Effector memory CD4-positive, alpha-beta T cell (primary cell): ENCODE measurements around the gene SLC38A8.

Experiments used
- DNase-seq, 3 donors: peaks; one replicate each; pipeline ENCODE4 v3.0.0-alpha.2; 2020
- H3K27ac ChIP-seq: 2 replicates; pipeline ENCODE4 v1.7.0; 2013; ENCODE audit warnings: mild to moderate bottlenecking, low read length, moderate library complexity; ENCODE audit not compliant: insufficient read depth, poor library complexity, severe bottlenecking
- H3K27me3 ChIP-seq: replicated peaks from 2 replicates; pipeline ENCODE4 v1.7.0; 2013; ENCODE audit warnings: mild to moderate bottlenecking, low read length; ENCODE audit not compliant: insufficient read depth, control insufficient read depth, poor library complexity, severe bottlenecking
- H3K36me3 ChIP-seq: 2 replicates; pipeline ENCODE4 v1.7.0; 2013; ENCODE audit warnings: mild to moderate bottlenecking, low read length, moderate library complexity; ENCODE audit not compliant: control insufficient read depth, insufficient read depth
- H3K4me1 ChIP-seq: 2 replicates; pipeline ENCODE4 v1.7.0; 2013; ENCODE audit warnings: low read length, mild to moderate bottlenecking; ENCODE audit not compliant: control insufficient read depth, insufficient read depth, poor library complexity, severe bottlenecking
- H3K4me3 ChIP-seq: 2 replicates; pipeline ENCODE4 v1.7.0; 2013; ENCODE audit warnings: low read length, low read depth, mild to moderate bottlenecking; ENCODE audit not compliant: insufficient read depth, poor library complexity, severe bottlenecking
- H3K9me3 ChIP-seq: 2 replicates; pipeline ENCODE4 v1.7.0; 2013; ENCODE audit warnings: mild to moderate bottlenecking, low read length, moderate library complexity; ENCODE audit not compliant: control insufficient read depth

SLC38A8 gene

DNA sequence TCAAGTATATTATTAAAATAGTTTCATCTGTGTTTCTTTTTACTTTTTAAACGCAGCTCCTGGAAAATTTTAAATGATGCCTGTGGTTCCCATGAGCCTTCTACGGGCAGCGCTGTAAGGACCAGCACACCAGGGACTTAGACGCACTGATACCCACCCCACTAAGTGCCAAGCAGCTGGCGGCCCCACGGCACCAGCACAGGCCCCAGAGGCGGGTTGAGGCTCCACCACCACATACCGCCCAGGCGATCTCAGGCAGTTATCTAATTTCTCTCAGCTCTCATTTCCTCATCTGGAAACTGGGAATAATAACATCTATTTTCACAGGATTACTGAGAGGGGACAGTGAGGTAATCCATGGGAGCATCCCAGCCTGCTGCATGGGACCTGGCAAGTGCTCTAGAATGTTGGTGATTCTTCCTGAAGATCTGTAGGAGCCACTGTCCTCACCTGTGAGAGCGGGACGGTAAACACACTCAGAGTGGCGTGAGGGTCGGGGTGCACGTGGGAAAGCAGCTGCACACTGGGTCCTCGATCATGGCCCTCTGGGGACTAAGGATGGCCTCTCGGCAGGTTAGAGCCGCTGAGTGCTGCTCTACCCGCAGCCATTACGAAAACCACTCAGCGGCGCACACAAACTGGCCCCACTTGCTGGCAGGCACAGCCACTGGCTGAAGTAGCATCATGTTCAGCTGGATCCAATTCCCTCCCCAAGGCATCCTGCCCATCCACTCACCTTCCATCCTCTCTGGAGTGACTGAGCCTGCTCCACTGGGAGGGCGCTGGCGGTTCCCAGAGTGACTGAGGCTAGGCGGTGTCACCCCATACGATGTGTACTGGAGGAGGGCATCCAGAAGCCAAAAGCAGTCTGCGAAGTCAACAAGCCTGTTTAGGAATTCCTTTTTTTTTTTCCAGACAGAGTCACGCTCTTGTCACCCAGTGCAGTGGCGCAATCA, 17.6 kb upstream of the SLC38A8 start:
- H3K4me3 ChIP-seq = no peak overlapping the region
- H3K4me1 ChIP-seq = no peaks in the 10 kb centered on the region
- peaks cover 95% of the 10 kb centered on the region for H3K36me3 ChIP-seq
- H3K27me3 ChIP-seq = no peaks in the 10 kb centered on the region
- DNase-seq = no peak
- H3K27ac ChIP-seq = no peak overlapping the region
- H3K9me3 ChIP-seq = no peaks in the 10 kb centered on the region

DNA sequence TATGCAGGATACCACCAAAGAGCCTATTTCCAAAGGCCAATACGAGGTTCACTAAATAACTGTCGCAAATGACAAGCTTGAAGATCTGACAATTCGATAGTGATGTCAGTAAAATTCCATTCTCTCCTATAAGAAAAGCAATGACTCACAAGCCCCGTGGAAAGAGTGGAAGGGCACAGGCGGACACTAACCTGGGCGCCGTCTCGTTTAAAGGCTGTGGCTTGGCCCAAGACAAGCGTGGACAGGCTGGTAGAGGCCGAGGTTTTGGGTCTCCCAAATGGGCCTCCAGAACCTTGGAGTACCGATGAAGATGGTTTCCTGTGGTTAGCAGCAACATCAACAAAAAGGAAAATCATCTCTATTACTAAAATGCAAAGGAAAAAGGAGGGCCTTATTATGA, 16.5 kb upstream of the SLC38A8 start:
- H3K36me3 ChIP-seq = peaks cover 96% of the 10 kb centered on the region
- H3K4me3 ChIP-seq = no peak overlapping the region
- no peak overlapping the region for H3K27ac ChIP-seq
- no peaks in the 10 kb centered on the region for H3K27me3 ChIP-seq
- no peak for DNase-seq
- no peaks in the 10 kb centered on the region for H3K9me3 ChIP-seq
- no peaks in the 10 kb centered on the region for H3K4me1 ChIP-seq

GRCh38 chr16:84058664-84059063, 16.1 kb upstream of the SLC38A8 start:
- Histone ChIP-seq H3K36me3 (peaks cover 96% of the 10 kb centered on the region), H3K4me1 (no peaks in the 10 kb centered on the region), H3K4me3 (no peak overlapping the region), H3K27me3 (no peaks in the 10 kb centered on the region), H3K27ac (no peak overlapping the region), H3K9me3 (no peaks in the 10 kb centered on the region)
- DNase-seq = no peak

GRCh38 chr16:84058211-84058610, 15.6 kb upstream of the SLC38A8 start:
- Histone ChIP-seq H3K27ac (no peak overlapping the region), H3K36me3 (peaks cover 96% of the 10 kb centered on the region), H3K9me3 (no peaks in the 10 kb centered on the region), H3K4me3 (no peak overlapping the region), H3K27me3 (no peaks in the 10 kb centered on the region), H3K4me1 (no peaks in the 10 kb centered on the region)
- no peak for DNase-seq

DNA sequence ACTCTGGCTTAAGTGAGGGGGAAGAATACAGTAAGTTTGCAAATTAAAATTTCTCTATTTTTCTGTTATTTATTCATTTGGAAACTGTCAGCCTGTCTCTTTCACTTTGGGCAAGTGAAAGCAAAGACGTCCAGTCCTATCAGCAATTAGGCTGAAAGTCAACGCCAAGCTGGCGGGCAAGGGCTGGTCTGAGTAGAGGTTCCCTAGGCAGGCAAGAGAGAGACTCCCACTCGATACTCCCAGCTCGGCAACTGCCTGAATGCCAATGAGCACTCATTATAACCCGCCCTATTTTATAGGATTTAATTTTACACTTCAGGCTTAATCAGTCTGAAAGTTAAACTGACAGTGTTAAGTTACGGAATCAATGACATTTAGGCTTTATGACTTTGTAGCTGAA, 14.3 kb upstream of the SLC38A8 start:
- Histone ChIP-seq H3K36me3 (peaks cover 96% of the 10 kb centered on the region), H3K4me1 (no peaks in the 10 kb centered on the region), H3K27ac (no peak overlapping the region), H3K27me3 (no peaks in the 10 kb centered on the region), H3K9me3 (no peaks in the 10 kb centered on the region), H3K4me3 (no peak overlapping the region)
- no peak for DNase-seq

DNA sequence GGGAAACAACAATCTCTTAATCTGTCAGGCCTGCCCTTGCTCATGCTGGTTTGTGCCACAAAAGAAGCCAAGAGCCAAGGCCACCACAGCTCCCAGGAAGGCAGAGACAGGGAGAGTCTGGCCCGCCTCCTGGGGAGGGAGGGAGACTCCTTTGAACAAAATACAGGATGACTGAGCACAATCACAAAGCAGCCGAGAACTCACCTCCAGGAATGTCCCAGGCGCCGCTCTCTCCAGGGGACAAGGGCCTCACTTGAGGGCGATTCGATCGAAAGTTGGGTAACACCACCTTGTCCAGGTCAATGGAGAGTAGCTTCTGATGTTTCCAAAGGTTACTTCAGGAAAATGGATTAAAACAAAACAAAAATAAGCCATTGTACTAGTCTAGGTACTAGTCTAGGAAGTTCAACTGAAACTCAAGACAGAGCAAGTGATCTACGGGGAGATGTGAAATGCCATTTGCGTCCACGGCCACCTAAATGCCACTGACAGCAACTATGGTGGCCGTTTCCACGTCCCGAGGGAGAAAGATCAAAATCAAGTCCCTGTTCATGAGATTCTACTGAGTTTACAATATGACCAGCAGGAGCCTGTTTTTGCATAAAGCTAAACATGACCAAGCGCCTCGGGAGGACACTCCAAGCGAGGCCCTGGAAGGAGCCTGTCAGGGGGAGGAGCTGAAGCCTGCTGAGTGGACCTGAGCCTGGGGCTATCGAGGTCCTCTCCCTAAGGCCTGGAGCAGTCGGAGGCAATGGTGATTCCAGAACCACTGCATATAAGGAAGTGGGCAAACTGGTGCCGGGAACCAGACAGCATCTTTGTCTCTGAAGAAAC, 13.4 kb upstream of the SLC38A8 start:
- Histone ChIP-seq H3K36me3 (peaks cover 89% of the 10 kb centered on the region), H3K27ac (no peak overlapping the region)

DNA sequence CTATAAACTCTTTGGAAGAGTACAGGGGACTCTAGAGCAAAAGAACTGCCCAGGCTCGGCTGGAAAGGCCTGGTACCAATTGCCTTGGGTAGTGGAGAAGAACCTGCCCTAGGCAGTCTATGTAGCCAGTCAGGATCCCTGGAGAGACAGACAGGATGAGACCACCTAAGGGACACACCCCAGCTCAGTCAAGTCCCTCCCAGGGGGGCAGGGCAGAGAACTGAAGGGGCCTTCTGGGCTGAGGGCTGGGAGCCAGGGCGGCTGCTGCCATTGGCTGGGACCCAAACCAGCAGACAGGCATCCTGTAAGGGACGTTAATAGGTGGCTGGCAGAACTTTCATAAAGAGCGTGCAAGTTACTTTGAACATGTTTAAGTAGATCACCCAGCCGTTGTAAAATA, 12.8 kb upstream of the SLC38A8 start:
- Histone ChIP-seq H3K36me3 (peaks cover 87% of the 10 kb centered on the region), H3K27me3 (no peaks in the 10 kb centered on the region), H3K4me1 (no peaks in the 10 kb centered on the region), H3K4me3 (no peak overlapping the region), H3K9me3 (no peaks in the 10 kb centered on the region), H3K27ac (no peak overlapping the region)
- no peak for DNase-seq

More for the DNA sequence above, 13.4 kb upstream of the SLC38A8 start:
- no peaks in the 10 kb centered on the region for H3K27me3 ChIP-seq
- no peaks in the 10 kb centered on the region for H3K9me3 ChIP-seq
- no peaks in the 10 kb centered on the region for H3K4me1 ChIP-seq
- DNase-seq = no peak
- no peak overlapping the region for H3K4me3 ChIP-seq

- no peaks in the 10 kb centered on the region for H3K27me3 ChIP-seq
- no peaks in the 10 kb centered on the region for H3K9me3 ChIP-seq
- peaks cover 87% of the 10 kb centered on the region for H3K36me3 ChIP-seq
- no peak for DNase-seq
- no peaks in the 10 kb centered on the region for H3K4me1 ChIP-seq
- no peak overlapping the region for H3K27ac ChIP-seq
- H3K4me3 ChIP-seq = no peak overlapping the region
Measured at GRCh38 chr16:84054916-84055315, 12.3 kb upstream of the SLC38A8 start.

DNA sequence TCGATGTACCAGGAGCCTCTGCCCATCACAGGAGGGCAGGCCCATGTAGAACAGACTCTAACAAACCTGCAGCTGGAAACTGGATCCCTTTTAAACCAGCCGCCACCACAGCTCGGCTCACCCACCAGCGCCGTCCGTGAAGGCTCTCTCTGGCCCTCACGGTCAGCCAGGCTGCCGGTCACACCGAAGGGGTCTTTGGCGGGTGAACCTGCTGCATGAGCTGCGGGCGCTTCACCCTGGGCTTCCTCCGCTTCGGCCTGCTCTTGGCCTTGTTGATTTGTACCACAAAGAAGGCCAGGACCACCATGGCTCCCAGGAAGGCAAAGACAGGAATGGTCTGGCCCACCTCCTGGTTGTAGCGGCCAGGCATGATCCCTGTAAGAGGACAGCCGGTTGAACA, 11.7 kb upstream of the SLC38A8 start:
- Histone ChIP-seq H3K36me3 (peaks cover 85% of the 10 kb centered on the region), H3K27me3 (no peaks in the 10 kb centered on the region), H3K27ac (no peak overlapping the region), H3K4me3 (no peak overlapping the region), H3K9me3 (no peaks in the 10 kb centered on the region), H3K4me1 (no peaks in the 10 kb centered on the region)
- no peak for DNase-seq

- H3K4me1 ChIP-seq = no peaks in the 10 kb centered on the region
- no peak overlapping the region for H3K27ac ChIP-seq
- no peaks in the 10 kb centered on the region for H3K27me3 ChIP-seq
- H3K9me3 ChIP-seq = no peaks in the 10 kb centered on the region
- peaks cover 75% of the 10 kb centered on the region for H3K36me3 ChIP-seq
- no peak for DNase-seq
- H3K4me3 ChIP-seq = no peak overlapping the region
Measured at GRCh38 chr16:84053237-84053636, 10.6 kb upstream of the SLC38A8 start.
